ENCODE results near the gene EXT2. TPM values are rescaled to one million over a fixed set of nuclear protein-coding genes. Genes with fewer than 3 reads are reported as not detected.

Gene EXT2
- total RNA-seq, 2 donors from 2014 or later = 76.5 to 96.7 TPM

- DNase-seq (ENCODE audit: low spot score) = no peak
- WGBS = 79% methylated on average over 3 of the region's 3 CpGs
- intact Hi-C loops (cut with DNase I) = no loop called here
- Histone ChIP-seq H3K9me3 (no peaks in the 10 kb centered on the region), H3K4me1 (replicated peaks) (no peaks in the 10 kb centered on the region), H3K27me3 (replicated peaks; ENCODE audit: insufficient read depth) (no peaks in the 10 kb centered on the region), H3K4me3 (no peak overlapping the region), H3K36me3 (no peaks in the 10 kb centered on the region), H3K27ac (no peak overlapping the region)
- no peak for TF ChIP-seq POLR2A (IDR thresholded peaks at IDR 0.05)
- TF ChIP-seq CTCF (IDR thresholded peaks at IDR 0.05) = no peak
- no peak for TF ChIP-seq POLR2AphosphoS5 (IDR thresholded peaks at IDR 0.05)
Measured at GRCh38 chr11:44229624-44230023, 134.1 kb downstream of the EXT2 start.

GRCh38 chr11:44235765-44236201 is 140.3 kb downstream of the EXT2 start:
- Histone ChIP-seq H3K27ac (no peak overlapping the region), H3K9me3 (no peaks in the 10 kb centered on the region), H3K36me3 (no peaks in the 10 kb centered on the region), H3K4me3 (no peak overlapping the region), H3K4me1 (replicated peaks) (no peaks in the 10 kb centered on the region), H3K27me3 (replicated peaks; ENCODE audit: insufficient read depth) (no peaks in the 10 kb centered on the region)
- TF ChIP-seq CTCF (IDR thresholded peaks at IDR 0.05) (no peak), POLR2AphosphoS5 (IDR thresholded peaks at IDR 0.05) (no peak), POLR2A (IDR thresholded peaks at IDR 0.05) (no peak)
- intact Hi-C loops (cut with DNase I) = no loop called here
- DNase-seq (ENCODE audit: low spot score) = no peak
- 78% methylated on average over 8 of the region's 8 CpGs for WGBS

GRCh38 chr11:44236296-44236695 is 140.8 kb downstream of the EXT2 start:
- TF ChIP-seq POLR2A (IDR thresholded peaks at IDR 0.05) (no peak), POLR2AphosphoS5 (IDR thresholded peaks at IDR 0.05) (no peak), CTCF (IDR thresholded peaks at IDR 0.05) (no peak)
- intact Hi-C loops (cut with DNase I) = no loop called here
- Histone ChIP-seq H3K36me3 (no peaks in the 10 kb centered on the region), H3K4me3 (no peak overlapping the region), H3K27me3 (replicated peaks; ENCODE audit: insufficient read depth) (no peaks in the 10 kb centered on the region), H3K4me1 (replicated peaks) (no peaks in the 10 kb centered on the region), H3K9me3 (no peaks in the 10 kb centered on the region), H3K27ac (no peak overlapping the region)
- 88% methylated on average over 2 of the region's 2 CpGs for WGBS
- no peak for DNase-seq (ENCODE audit: low spot score)

- Histone ChIP-seq H3K9me3 (no peaks in the 10 kb centered on the region), H3K4me1 (replicated peaks) (no peaks in the 10 kb centered on the region), H3K27ac (no peak overlapping the region), H3K36me3 (no peaks in the 10 kb centered on the region), H3K27me3 (replicated peaks; ENCODE audit: insufficient read depth) (no peaks in the 10 kb centered on the region), H3K4me3 (no peak overlapping the region)
- no peak for DNase-seq (ENCODE audit: low spot score)
- intact Hi-C loops (cut with DNase I) = no loop called here
- no peak for TF ChIP-seq POLR2AphosphoS5 (IDR thresholded peaks at IDR 0.05)
- no peak for TF ChIP-seq POLR2A (IDR thresholded peaks at IDR 0.05)
- TF ChIP-seq CTCF (IDR thresholded peaks at IDR 0.05) = no peak
- 90% methylated on average over 1 of the region's 1 CpG for WGBS
Measured at GRCh38 chr11:44237156-44237555, 141.7 kb downstream of the EXT2 start.

- 80% methylated on average over 6 of the region's 6 CpGs for WGBS
- no peak for TF ChIP-seq POLR2A (IDR thresholded peaks at IDR 0.05)
- no peak for TF ChIP-seq CTCF (IDR thresholded peaks at IDR 0.05)
- no peak for TF ChIP-seq POLR2AphosphoS5 (IDR thresholded peaks at IDR 0.05)
- Histone ChIP-seq H3K4me1 (replicated peaks) (no peaks in the 10 kb centered on the region), H3K4me3 (no peak overlapping the region), H3K9me3 (no peaks in the 10 kb centered on the region), H3K27ac (no peak overlapping the region), H3K27me3 (replicated peaks; ENCODE audit: insufficient read depth) (no peaks in the 10 kb centered on the region), H3K36me3 (peaks cover 0 to 5% of the 10 kb centered on the region in 2 donors)
- intact Hi-C loops (cut with DNase I) = no loop called here
- no peak for DNase-seq (ENCODE audit: low spot score)
Measured at GRCh38 chr11:44241851-44242250, 146.4 kb downstream of the EXT2 start.
